Thyroid gland (tissue), 4 donors: ENCODE results near the gene DHDH. TPM values are rescaled to one million over a fixed set of nuclear protein-coding genes. Genes with fewer than 3 reads are reported as not detected.

Experiments used
- DNase-seq, 2 donors: peaks; one replicate each; pipeline ENCODE4 v3.0.0-alpha.2; 2019
- H3K27ac ChIP-seq, 3 donors: fragments of 200-600 bp; sonication (generic); 1 replicate in 2 of 3; 2 replicates in 1 of 3; pipeline ENCODE4 v1.5.1; 2016 to 2019; ENCODE audit warnings: mild to moderate bottlenecking in 1 of 3, moderate library complexity in 1 of 3
- H3K27me3 ChIP-seq: fragments of 200-600 bp; sonication (generic); one replicate; pipeline ENCODE4 v1.5.1; 2019
- H3K36me3 ChIP-seq, 2 donors: fragments of 200-600 bp; sonication (generic); one replicate each; pipeline ENCODE4 v1.5.1; 2016 to 2019
- H3K4me1 ChIP-seq, 2 donors: fragments of 200-600 bp; sonication (generic); one replicate each; pipeline ENCODE4 v1.5.1; 2017 to 2019
- H3K4me3 ChIP-seq, 3 donors: fragments of 200-600 bp; sonication (generic); replicated peaks in 1 of 3; 1 replicate in 2 of 3; 2 replicates in 1 of 3; pipeline ENCODE4 v1.5.1; 2016; ENCODE audit warnings: mild to moderate bottlenecking in 1 of 3
- H3K9me3 ChIP-seq: fragments of 200-600 bp; sonication (generic); one replicate; pipeline ENCODE4 v1.5.1; 2017
- CTCF ChIP-seq, 6 experiments: fragments of 200-600 bp in 3 of 6; fragments of 450-650 bp in 3 of 6; sonication (generic) in 3 of 6; IDR thresholded peaks; one replicate each; pipeline ENCODE4 v1.5.1; 2016 to 2019; ENCODE audit warnings: antibody characterized with exemption in 6 of 6, mild to moderate bottlenecking in 2 of 6, inconsistent platforms in 1 of 6, moderate library complexity in 1 of 6
- POLR2A ChIP-seq, 2 donors: fragments of 450-650 bp; IDR thresholded peaks; one replicate each; pipeline ENCODE4 v1.6.1; 2017; ENCODE audit warnings: antibody characterized with exemption in 2 of 2, mild to moderate bottlenecking in 2 of 2, moderate library complexity in 1 of 2
- WGBS, 2 donors: methylation state at CpG; one replicate each; pipeline ENCODE4 v1.1.5; 2017; 5-methylcytosine and 5-hydroxymethylcytosine counted together
- intact Hi-C: fragments of 100-400 bp; cut with DNase I; formaldehyde crosslinking; loops from one replicate; pipeline ENCODE4 v1.15.1; 2023
- total RNA-seq, 4 donors: library from RNA; depleted of rRNA; stranded (reverse); fragments of >200 nt; gene quantifications; one replicate each; pipeline ENCODE4 v1.2.3, GENCODE V29; 2016

DHDH gene
- total RNA-seq, 4 donors from 2014 or later: not detected

GRCh38 chr19:48982280-48982679 lies 48.8 kb downstream of the DHDH start:
- WGBS, 2 donors: 90 to 93% methylated on average over 9 of the region's 9 CpGs
- H3K4me3 ChIP-seq: no peak overlapping the region
- DNase-seq: no peak
- TF ChIP-seq CTCF (IDR thresholded peaks at IDR 0.05): no peak
- no peak for TF ChIP-seq POLR2A (IDR thresholded peaks at IDR 0.05)
- H3K27ac ChIP-seq: no peak overlapping the region
- no peaks in the 10 kb centered on the region for H3K9me3 ChIP-seq
- no peaks in the 10 kb centered on the region for H3K27me3 ChIP-seq
- peaks cover 17 to 35% of the 10 kb centered on the region in 2 donors for H3K36me3 ChIP-seq
- no peaks in the 10 kb centered on the region for H3K4me1 ChIP-seq
- intact Hi-C loops: no loop called here

- H3K27ac ChIP-seq: no peak overlapping the region
- H3K36me3 ChIP-seq: peaks cover 12 to 38% of the 10 kb centered on the region in 2 donors
- TF ChIP-seq CTCF (IDR thresholded peaks at IDR 0.05) (no peak), POLR2A (IDR thresholded peaks at IDR 0.05) (no peak)
- no peaks in the 10 kb centered on the region for H3K4me1 ChIP-seq
- intact Hi-C loops: no loop called here
- no peak for DNase-seq
- H3K27me3 ChIP-seq: no peaks in the 10 kb centered on the region
- no peak overlapping the region for H3K4me3 ChIP-seq
- 95 to 99% methylated on average over 8 to 13 of the region's 13 CpGs for WGBS, 2 donors
- H3K9me3 ChIP-seq: no peaks in the 10 kb centered on the region
Observed at GRCh38 chr19:48985711-48986110, 52.2 kb downstream of the DHDH start.

- H3K4me1 ChIP-seq: peaks cover 2% of the 10 kb centered on the region in 2 donors
- H3K27ac ChIP-seq: no peak overlapping the region
- H3K4me3 ChIP-seq: no peak overlapping the region
- intact Hi-C loops: no loop called here
- H3K36me3 ChIP-seq: peaks cover 12 to 35% of the 10 kb centered on the region in 2 donors
- TF ChIP-seq POLR2A (IDR thresholded peaks at IDR 0.05) (no peak), CTCF (IDR thresholded peaks at IDR 0.05) (no peak)
- no peaks in the 10 kb centered on the region for H3K27me3 ChIP-seq
- H3K9me3 ChIP-seq: no peaks in the 10 kb centered on the region
- WGBS, 2 donors: 95 to 97% methylated on average over 3 of the region's 3 CpGs
- DNase-seq: no peak
Observed at GRCh38 chr19:48986211-48986610, 52.7 kb downstream of the DHDH start.

- H3K4me1 ChIP-seq: peaks cover 12% of the 10 kb centered on the region in 2 donors
- H3K36me3 ChIP-seq: peaks cover 12 to 32% of the 10 kb centered on the region in 2 donors
- H3K4me3 ChIP-seq: no peak overlapping the region
- no peak overlapping the region for H3K27ac ChIP-seq
- H3K27me3 ChIP-seq: no peaks in the 10 kb centered on the region
- H3K9me3 ChIP-seq: no peaks in the 10 kb centered on the region
- TF ChIP-seq POLR2A (IDR thresholded peaks at IDR 0.05) (no peak), CTCF (IDR thresholded peaks at IDR 0.05) (no peak)
- intact Hi-C loops: no loop called here
- DNase-seq: no peak
- 85 to 92% methylated on average over 7 of the region's 7 CpGs for WGBS, 2 donors
Observed at GRCh38 chr19:48987323-48987722, 53.8 kb downstream of the DHDH start.

- Histone ChIP-seq H3K4me1 (peaks cover 12% of the 10 kb centered on the region in 2 donors), H3K27me3 (no peaks in the 10 kb centered on the region), H3K9me3 (no peaks in the 10 kb centered on the region), H3K27ac (no peak overlapping the region), H3K36me3 (peaks cover 12 to 32% of the 10 kb centered on the region in 2 donors), H3K4me3 (no peak overlapping the region)
- intact Hi-C loops: no loop called here
- DNase-seq: no peak
- 95 to 97% methylated on average over 7 of the region's 7 CpGs for WGBS, 2 donors
- TF ChIP-seq CTCF (IDR thresholded peaks at IDR 0.05): no peak
- no peak for TF ChIP-seq POLR2A (IDR thresholded peaks at IDR 0.05)
Observed at GRCh38 chr19:48988286-48988685, 54.8 kb downstream of the DHDH start.
